Testis (tissue), 3 donors: Measurements from ENCODE around the gene INTS2. TPM values are rescaled to one million over a fixed set of nuclear protein-coding genes. Genes with fewer than 3 reads are reported as not detected.

ENCODE experiments used
- DNase-seq: peaks from one replicate; pipeline ENCODE4 v3.0.0-alpha.2; 2019
- H3K27ac ChIP-seq, 2 donors: fragments of 200-600 bp; sonication (generic); one replicate each; pipeline ENCODE4 v1.5.1; 2019
- H3K27me3 ChIP-seq: fragments of 200-600 bp; sonication (generic); one replicate; pipeline ENCODE4 v1.5.1; 2019
- H3K36me3 ChIP-seq: fragments of 200-600 bp; sonication (generic); one replicate; pipeline ENCODE4 v1.5.1; 2017; ENCODE audit warnings: low read depth; ENCODE audit errors: missing control alignments
- H3K4me1 ChIP-seq: fragments of 200-600 bp; sonication (generic); one replicate; pipeline ENCODE4 v1.5.1; 2019
- H3K4me3 ChIP-seq, 2 donors: fragments of 200-600 bp; sonication (generic); one replicate each; pipeline ENCODE4 v1.5.1; 2017 to 2019
- H3K9me3 ChIP-seq: fragments of 200-600 bp; sonication (generic); one replicate; pipeline ENCODE4 v1.5.1; 2017
- POLR2A ChIP-seq: fragments of 450-650 bp; IDR thresholded peaks from one replicate; pipeline ENCODE4 v1.6.1; 2017; ENCODE audit warnings: antibody characterized with exemption, mild to moderate bottlenecking, moderate library complexity
- WGBS, 2 donors: methylation state at CpG; one replicate each; pipeline ENCODE4 v1.1.5; 2018; 5-methylcytosine and 5-hydroxymethylcytosine counted together
- intact Hi-C: fragments of 100-400 bp; cut with DNase I; formaldehyde crosslinking; loops from one replicate; pipeline ENCODE4 v1.15.1; 2023; ENCODE audit warnings: low total_unique reads
- polyA plus RNA-seq: library from polyadenylated mRNA; stranded (reverse); fragments of 350-450 nt; fragmentation: Illumina TruSeq; extraction: RNeasy Lipid Tissue Mini Kit (QIAGEN cat#74804); gene quantifications from one replicate; pipeline ENCODE4 v1.2.3, GENCODE V29; 2014; ENCODE audit warnings: low read depth, low replicate concordance; ENCODE audit not compliant: insufficient read depth
- total RNA-seq, 2 donors: library from RNA; depleted of rRNA; stranded (reverse); fragments of >200 nt; gene quantifications; one replicate each; pipeline ENCODE4 v1.2.3, GENCODE V29; 2016
- TF ChIP-seq, protein P1 (sequence below), 3 experiments: fragments of 450-650 bp in 2 of 3; fragments of 200-600 bp in 1 of 3; sonication (generic) in 1 of 3; IDR thresholded peaks; one replicate each; pipeline ENCODE4 v1.5.1; 2016 to 2019; ENCODE audit warnings: antibody characterized with exemption in 3 of 3, mild to moderate bottlenecking in 2 of 3, moderate library complexity in 1 of 3

The INTS2 gene
- total and polyA plus RNA-seq, 3 donors from 2014 or later = 9.6 to 28.1 (median 25.7) TPM

DNA sequence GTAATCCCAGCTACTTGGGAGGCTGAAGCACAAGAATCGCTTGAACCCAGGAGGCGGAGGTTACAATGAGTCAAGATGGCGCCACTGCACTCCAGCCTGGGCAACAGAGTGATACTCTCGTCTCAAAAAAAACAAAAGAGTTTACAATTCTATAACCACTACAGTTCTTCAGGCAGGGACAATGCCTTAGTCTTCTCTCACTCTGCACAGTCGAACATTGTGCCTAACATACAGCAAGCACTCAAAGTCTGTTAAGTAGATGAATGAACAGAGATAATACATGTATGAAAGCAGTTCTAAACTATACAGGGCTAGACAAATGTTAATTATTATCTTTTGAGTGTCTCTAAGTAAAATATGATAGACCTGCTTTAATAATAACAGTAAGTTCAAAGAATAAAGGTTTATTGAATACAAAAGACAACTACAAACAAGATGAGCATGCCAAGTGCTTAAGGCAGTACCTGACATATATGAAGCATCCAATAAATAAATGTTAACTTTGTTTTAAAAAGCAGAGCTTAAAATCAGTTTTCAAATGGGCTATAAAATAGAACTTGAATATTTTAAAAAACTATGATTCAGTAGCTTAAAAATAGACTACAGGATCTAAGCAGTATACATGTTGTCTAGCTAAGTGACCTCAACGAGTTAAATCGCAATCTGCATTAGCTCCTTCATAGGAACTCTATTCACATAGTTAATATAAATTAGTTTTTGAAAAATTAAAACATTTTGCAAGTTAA lies 19.3 kb downstream of the INTS2 start:
- no peak overlapping the region for H3K4me3 ChIP-seq
- no peaks in the 10 kb centered on the region for H3K27me3 ChIP-seq
- H3K4me1 ChIP-seq = no peaks in the 10 kb centered on the region
- DNase-seq = no peak
- TF ChIP-seq, protein P1, sequence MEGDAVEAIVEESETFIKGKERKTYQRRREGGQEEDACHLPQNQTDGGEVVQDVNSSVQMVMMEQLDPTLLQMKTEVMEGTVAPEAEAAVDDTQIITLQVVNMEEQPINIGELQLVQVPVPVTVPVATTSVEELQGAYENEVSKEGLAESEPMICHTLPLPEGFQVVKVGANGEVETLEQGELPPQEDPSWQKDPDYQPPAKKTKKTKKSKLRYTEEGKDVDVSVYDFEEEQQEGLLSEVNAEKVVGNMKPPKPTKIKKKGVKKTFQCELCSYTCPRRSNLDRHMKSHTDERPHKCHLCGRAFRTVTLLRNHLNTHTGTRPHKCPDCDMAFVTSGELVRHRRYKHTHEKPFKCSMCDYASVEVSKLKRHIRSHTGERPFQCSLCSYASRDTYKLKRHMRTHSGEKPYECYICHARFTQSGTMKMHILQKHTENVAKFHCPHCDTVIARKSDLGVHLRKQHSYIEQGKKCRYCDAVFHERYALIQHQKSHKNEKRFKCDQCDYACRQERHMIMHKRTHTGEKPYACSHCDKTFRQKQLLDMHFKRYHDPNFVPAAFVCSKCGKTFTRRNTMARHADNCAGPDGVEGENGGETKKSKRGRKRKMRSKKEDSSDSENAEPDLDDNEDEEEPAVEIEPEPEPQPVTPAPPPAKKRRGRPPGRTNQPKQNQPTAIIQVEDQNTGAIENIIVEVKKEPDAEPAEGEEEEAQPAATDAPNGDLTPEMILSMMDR (IDR thresholded peaks at IDR 0.05) = no peak
- no peak for TF ChIP-seq POLR2A
- WGBS, 2 donors = 89 to 90% methylated on average over 7 of the region's 7 CpGs
- no peaks in the 10 kb centered on the region for H3K36me3 ChIP-seq
- H3K9me3 ChIP-seq = no peaks in the 10 kb centered on the region
- H3K27ac ChIP-seq = no peak overlapping the region
- intact Hi-C loops = no loop called here

DNA sequence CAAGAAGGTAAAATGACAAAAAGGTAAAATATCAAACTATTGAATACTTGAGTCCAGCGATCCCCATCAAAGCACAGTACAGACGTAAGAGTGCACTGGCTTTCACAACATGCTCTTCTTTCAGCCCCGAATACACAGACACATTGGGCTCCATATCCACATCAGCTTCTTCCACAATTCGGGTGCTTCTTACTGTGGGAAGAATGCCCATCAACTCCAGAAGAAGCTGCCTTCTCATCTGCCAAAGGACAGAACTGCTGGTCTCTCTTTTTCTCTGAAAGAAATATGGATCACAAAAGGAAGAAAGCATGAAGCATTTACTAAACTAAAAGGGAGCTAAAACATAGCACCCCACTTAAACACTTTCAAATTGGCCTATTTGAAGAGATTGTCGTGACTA lies 20.4 kb downstream of the INTS2 start:
- 90 to 93% methylated on average over 5 of the region's 5 CpGs for WGBS, 2 donors
- no peak overlapping the region for H3K4me3 ChIP-seq
- intact Hi-C loops = no loop called here
- H3K9me3 ChIP-seq = no peaks in the 10 kb centered on the region
- H3K4me1 ChIP-seq = no peaks in the 10 kb centered on the region
- H3K27me3 ChIP-seq = no peaks in the 10 kb centered on the region
- no peak overlapping the region for H3K27ac ChIP-seq
- H3K36me3 ChIP-seq = no peaks in the 10 kb centered on the region
- DNase-seq = no peak
- no peak for TF ChIP-seq POLR2A
- TF ChIP-seq, protein P1 (IDR thresholded peaks at IDR 0.05) = no peak

DNA sequence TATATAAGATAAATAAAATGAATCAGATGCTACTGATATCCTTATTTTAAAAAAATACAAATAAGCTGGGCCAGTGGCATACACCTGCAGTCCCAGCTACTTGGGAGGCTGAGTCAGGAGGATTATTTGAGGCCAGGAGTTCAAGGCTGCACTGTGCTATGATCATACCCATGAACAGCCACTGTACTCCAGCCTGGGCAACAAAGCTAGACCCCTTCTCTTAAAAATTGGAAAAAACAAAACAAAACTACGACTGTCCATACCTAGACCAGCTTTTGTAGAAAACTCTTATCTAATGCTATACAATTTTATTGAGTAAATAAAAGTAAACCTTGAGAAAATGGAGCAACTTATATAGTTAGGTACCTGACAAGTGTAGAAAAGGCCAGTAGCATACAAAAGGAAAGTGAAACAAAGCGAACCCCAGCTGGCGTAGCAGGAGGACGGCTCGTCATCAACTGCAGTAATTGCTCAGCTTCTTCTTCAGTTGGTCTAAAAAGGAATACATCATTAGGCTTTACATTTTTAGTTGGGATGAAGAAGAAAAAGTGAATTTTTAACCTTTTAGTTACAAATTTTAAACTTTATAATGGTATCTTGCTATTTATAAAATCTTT lies 23.6 kb downstream of the INTS2 start:
- Histone ChIP-seq H3K4me3 (no peak overlapping the region), H3K36me3 (no peaks in the 10 kb centered on the region), H3K27me3 (no peaks in the 10 kb centered on the region), H3K9me3 (no peaks in the 10 kb centered on the region), H3K4me1 (no peaks in the 10 kb centered on the region), H3K27ac (no peak overlapping the region)
- DNase-seq = no peak
- intact Hi-C loops = no loop called here
- no peak for TF ChIP-seq POLR2A
- TF ChIP-seq, protein P1 (IDR thresholded peaks at IDR 0.05) = no peak
- WGBS, 2 donors = 86 to 87% methylated on average over 5 of the region's 5 CpGs

DNA sequence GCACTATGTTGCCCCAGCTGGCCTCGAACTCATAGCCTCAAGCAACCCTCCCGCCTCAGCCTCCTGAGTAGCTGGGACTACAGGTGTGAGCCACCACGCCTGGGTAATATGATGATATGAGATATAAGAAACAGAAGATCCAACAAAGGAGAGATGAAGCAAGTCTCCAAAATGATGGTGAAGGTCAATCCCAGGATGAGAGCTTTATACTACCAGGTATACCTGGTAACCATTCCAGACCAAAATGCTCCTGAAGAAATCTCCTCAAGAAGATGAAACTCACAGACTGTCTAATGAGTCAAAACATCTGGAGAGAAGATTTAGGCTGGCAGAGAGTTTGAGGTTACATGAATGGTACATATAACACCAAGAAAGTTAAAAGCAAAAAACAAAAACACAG lies 24.5 kb downstream of the INTS2 start:
- WGBS, 2 donors = 94 to 98% methylated on average over 3 of the region's 3 CpGs
- TF ChIP-seq, protein P1 (IDR thresholded peaks at IDR 0.05) = no peak
- no peak for TF ChIP-seq POLR2A
- Histone ChIP-seq H3K4me3 (no peak overlapping the region), H3K36me3 (no peaks in the 10 kb centered on the region), H3K4me1 (no peaks in the 10 kb centered on the region), H3K27ac (no peak overlapping the region), H3K27me3 (no peaks in the 10 kb centered on the region), H3K9me3 (no peaks in the 10 kb centered on the region)
- no peak for DNase-seq
- intact Hi-C loops = no loop called here
